ENCODE data around the gene SHLD1.

The SHLD1 gene

DNA sequence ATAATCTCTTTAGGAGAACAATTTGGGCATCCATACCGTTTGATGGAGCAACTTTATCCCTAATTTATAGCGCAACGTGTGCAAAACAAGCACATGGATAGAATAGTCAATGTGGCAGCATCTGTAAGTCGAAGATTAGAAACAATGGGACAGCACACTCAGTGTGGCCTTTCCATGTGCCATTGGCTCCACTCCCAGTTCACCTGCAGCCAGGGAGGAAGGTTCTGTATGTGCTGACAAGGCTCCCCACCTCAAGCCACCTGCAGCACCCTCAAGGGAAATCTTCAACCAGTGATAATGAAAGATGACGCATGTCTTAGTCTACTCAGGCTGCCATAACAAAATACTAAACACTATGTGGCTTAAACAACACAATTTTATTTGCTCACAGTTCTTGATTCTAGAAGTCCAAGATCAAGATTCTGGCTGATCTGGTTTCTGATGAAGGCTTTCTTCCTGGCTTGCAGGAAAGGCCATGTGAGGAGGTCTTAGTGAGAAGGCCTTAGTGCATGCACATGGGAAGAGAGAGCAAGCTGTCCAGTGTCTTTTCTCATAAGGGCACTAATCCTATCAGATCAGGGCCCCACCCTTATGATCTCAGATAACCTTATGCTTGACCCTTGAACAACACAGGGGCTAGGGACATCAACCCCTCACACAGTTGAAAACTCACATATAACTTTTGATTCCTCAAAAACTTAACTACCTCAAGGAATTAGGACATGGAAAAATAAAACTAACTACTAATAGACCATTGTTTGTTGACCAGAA is 34.9 kb upstream of the SHLD1 start:
- Histone ChIP-seq H3K27me3 (ENCODE audit: insufficient read depth, low read length, poor library complexity) (peaks cover 11% of the 10 kb centered on the region), H3K36me3 (ENCODE audit: insufficient read depth, low read length) (no peaks in the 10 kb centered on the region), H3K9me3 (ENCODE audit: insufficient read depth, low read length, severe bottlenecking) (no peaks in the 10 kb centered on the region), H2AFZ (ENCODE audit: low read depth, low read length) (no peak overlapping the region), H3K79me2 (ENCODE audit: insufficient read depth, low read length) (no peaks in the 10 kb centered on the region), H3K27ac (ENCODE audit: low read length) (no peak overlapping the region), H3K9ac (ENCODE audit: low read depth, low read length) (no peak overlapping the region), H3K4me3 (ENCODE audit: low read depth in 1 of 2, low read length in 2 of 2) (no peak overlapping the region), H4K20me1 (ENCODE audit: insufficient read depth, low read length) (no peaks in the 10 kb centered on the region), H3K4me2 (ENCODE audit: insufficient read depth, low read length) (no peak overlapping the region), H3K4me1 (ENCODE audit: insufficient read depth, low read length) (peaks cover 8% of the 10 kb centered on the region)
- TF ChIP-seq, protein P1, sequence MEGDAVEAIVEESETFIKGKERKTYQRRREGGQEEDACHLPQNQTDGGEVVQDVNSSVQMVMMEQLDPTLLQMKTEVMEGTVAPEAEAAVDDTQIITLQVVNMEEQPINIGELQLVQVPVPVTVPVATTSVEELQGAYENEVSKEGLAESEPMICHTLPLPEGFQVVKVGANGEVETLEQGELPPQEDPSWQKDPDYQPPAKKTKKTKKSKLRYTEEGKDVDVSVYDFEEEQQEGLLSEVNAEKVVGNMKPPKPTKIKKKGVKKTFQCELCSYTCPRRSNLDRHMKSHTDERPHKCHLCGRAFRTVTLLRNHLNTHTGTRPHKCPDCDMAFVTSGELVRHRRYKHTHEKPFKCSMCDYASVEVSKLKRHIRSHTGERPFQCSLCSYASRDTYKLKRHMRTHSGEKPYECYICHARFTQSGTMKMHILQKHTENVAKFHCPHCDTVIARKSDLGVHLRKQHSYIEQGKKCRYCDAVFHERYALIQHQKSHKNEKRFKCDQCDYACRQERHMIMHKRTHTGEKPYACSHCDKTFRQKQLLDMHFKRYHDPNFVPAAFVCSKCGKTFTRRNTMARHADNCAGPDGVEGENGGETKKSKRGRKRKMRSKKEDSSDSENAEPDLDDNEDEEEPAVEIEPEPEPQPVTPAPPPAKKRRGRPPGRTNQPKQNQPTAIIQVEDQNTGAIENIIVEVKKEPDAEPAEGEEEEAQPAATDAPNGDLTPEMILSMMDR (IDR thresholded peaks at IDR 0.05; ENCODE audit: borderline replicate concordance, extremely low read depth, low read length, poor library complexity, severe bottlenecking), result no peak
- TF ChIP-seq EZH2 (IDR thresholded peaks at IDR 0.05; ENCODE audit: borderline replicate concordance, low read depth, low read length, severe bottlenecking), result no peak
- DNase-seq (no peak), ATAC-seq (ENCODE audit: insufficient read depth, low read depth) (no peak)

DNA sequence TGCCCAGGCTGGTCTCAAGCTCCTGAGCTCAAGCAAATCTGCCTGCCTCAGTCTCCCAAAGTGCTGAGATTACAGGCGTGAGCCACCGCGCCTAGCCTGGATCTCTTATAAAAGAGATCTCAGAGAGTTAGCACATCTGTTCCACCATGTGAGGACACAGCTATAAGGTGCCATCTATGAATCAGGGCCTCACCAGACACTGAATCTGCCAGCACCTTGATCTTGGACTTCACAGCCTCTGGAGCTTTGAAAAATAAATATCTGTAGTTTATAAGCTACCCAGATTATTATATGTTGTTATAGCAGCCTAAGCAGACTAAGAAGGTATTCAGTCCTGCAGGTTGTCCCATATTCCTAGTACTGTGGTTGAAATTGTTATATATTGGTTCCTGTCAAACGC is 33.2 kb upstream of the SHLD1 start:
- DNase-seq (no peak), ATAC-seq (ENCODE audit: insufficient read depth, low read depth) (no peak)
- no peak overlapping the region for H2AFZ ChIP-seq (ENCODE audit: low read depth, low read length)
- peaks cover 8% of the 10 kb centered on the region for H3K4me1 ChIP-seq (ENCODE audit: insufficient read depth, low read length)
- no peak overlapping the region for H3K27ac ChIP-seq (ENCODE audit: low read length)
- no peaks in the 10 kb centered on the region for H3K9me3 ChIP-seq (ENCODE audit: insufficient read depth, low read length, severe bottlenecking)
- H4K20me1 ChIP-seq (ENCODE audit: insufficient read depth, low read length), result no peaks in the 10 kb centered on the region
- TF ChIP-seq, protein P1 (IDR thresholded peaks at IDR 0.05; ENCODE audit: borderline replicate concordance, extremely low read depth, low read length, poor library complexity, severe bottlenecking), result no peak
- TF ChIP-seq EZH2 (IDR thresholded peaks at IDR 0.05; ENCODE audit: borderline replicate concordance, low read depth, low read length, severe bottlenecking), result no peak
- H3K79me2 ChIP-seq (ENCODE audit: insufficient read depth, low read length), result no peaks in the 10 kb centered on the region
- no peak overlapping the region for H3K4me3 ChIP-seq (ENCODE audit: low read depth in 1 of 2, low read length in 2 of 2)
- H3K36me3 ChIP-seq (ENCODE audit: insufficient read depth, low read length), result no peaks in the 10 kb centered on the region
- H3K9ac ChIP-seq (ENCODE audit: low read depth, low read length), result no peak overlapping the region
- peaks cover 11% of the 10 kb centered on the region for H3K27me3 ChIP-seq (ENCODE audit: insufficient read depth, low read length, poor library complexity)
- H3K4me2 ChIP-seq (ENCODE audit: insufficient read depth, low read length), result no peak overlapping the region

DNA sequence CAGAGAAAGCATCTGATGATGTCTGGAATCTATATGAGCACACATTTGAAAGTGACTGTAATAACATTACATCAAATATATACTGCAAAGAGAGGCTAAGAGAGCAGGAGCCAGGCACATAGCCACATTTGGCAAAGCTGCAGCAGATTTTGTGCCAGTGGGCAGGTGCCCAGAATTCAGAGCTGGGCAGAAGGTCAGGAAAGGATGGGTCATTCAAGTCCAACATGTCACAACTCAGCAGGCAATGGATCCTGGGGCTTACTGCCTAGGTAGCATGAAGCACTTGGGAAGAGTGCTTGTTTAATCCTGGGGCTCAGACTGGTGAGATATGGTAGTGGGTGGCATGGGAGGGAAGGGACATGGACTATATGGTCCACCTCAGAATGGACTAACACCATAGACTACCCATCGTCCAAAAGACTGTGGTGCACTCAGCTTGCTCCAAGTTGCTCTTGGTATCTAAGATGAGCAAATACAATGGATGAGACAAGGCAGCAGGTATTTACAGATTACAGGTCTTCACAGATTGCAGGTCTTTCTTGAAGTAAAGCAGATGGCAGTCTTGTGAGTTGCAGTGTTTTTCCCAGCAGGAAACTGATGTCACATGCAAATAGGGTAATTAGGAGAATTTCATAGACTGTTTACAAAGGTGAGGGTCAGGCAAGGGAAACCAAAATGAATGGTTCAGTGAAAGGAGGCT is 31.2 kb upstream of the SHLD1 start:
- H3K4me2 ChIP-seq (ENCODE audit: insufficient read depth, low read length), result no peak overlapping the region

More for the DNA sequence above, 31.2 kb upstream of the SHLD1 start:
- DNase-seq, result no peak
- Histone ChIP-seq H3K27me3 (ENCODE audit: insufficient read depth, low read length, poor library complexity) (peaks cover 11% of the 10 kb centered on the region), H3K9me3 (ENCODE audit: insufficient read depth, low read length, severe bottlenecking) (no peaks in the 10 kb centered on the region), H2AFZ (ENCODE audit: low read depth, low read length) (no peak overlapping the region), H3K4me3 (ENCODE audit: low read depth in 1 of 2, low read length in 2 of 2) (no peak overlapping the region), H3K9ac (ENCODE audit: low read depth, low read length) (no peak overlapping the region), H3K79me2 (ENCODE audit: insufficient read depth, low read length) (no peaks in the 10 kb centered on the region), H3K36me3 (ENCODE audit: insufficient read depth, low read length) (no peaks in the 10 kb centered on the region), H4K20me1 (ENCODE audit: insufficient read depth, low read length) (no peaks in the 10 kb centered on the region), H3K27ac (ENCODE audit: low read length) (no peak overlapping the region), H3K4me1 (ENCODE audit: insufficient read depth, low read length) (peaks cover 8% of the 10 kb centered on the region)
- TF ChIP-seq EZH2 (IDR thresholded peaks at IDR 0.05; ENCODE audit: borderline replicate concordance, low read depth, low read length, severe bottlenecking), result no peak
- TF ChIP-seq, protein P1 (IDR thresholded peaks at IDR 0.05; ENCODE audit: borderline replicate concordance, extremely low read depth, low read length, poor library complexity, severe bottlenecking), result no peak
- no peak for ATAC-seq (ENCODE audit: insufficient read depth, low read depth)

All from DND-41 (cell line).